Loucy (cell line): ENCODE measurements around the gene ZDHHC14.

Experiments used
- H2AFZ ChIP-seq: fragments of 200-600 bp; sonication (generic); 2 replicates; pipeline ENCODE4 v1.6.0; 2016; ENCODE audit warnings: antibody characterized with exemption, mild to moderate bottlenecking, low read length, moderate library complexity
- H3F3A ChIP-seq: fragments of 200-600 bp; 2 replicates; pipeline ENCODE4 v1.6.0; 2016; ENCODE audit warnings: antibody characterized with exemption, low read depth, mild to moderate bottlenecking
- H3K27me3 ChIP-seq: fragments of 200-600 bp; sonication (generic); 2 replicates; pipeline ENCODE4 v1.6.1; 2014; ENCODE audit warnings: low read length, mild to moderate bottlenecking; ENCODE audit not compliant: insufficient read depth, poor library complexity, severe bottlenecking
- H3K36me3 ChIP-seq: fragments of 200-600 bp; sonication (generic); 2 replicates; pipeline ENCODE4 v1.6.1; 2016; ENCODE audit warnings: low read length; ENCODE audit not compliant: insufficient read depth
- H3K4me1 ChIP-seq: fragments of 200-600 bp; sonication (generic); 2 replicates; pipeline ENCODE4 v1.5.1; 2014; ENCODE audit warnings: low read length, mild to moderate bottlenecking; ENCODE audit not compliant: insufficient read depth, poor library complexity, severe bottlenecking
- H3K4me2 ChIP-seq: fragments of 200-600 bp; sonication (generic); 2 replicates; pipeline ENCODE4 v1.6.0; 2014; ENCODE audit warnings: antibody characterized with exemption, low read length, low read depth, mild to moderate bottlenecking; ENCODE audit not compliant: poor library complexity, severe bottlenecking
- H3K4me3 ChIP-seq: fragments of 200-600 bp; sonication (generic); 2 replicates; pipeline ENCODE4 v1.5.1; 2014; ENCODE audit warnings: low read length, mild to moderate bottlenecking, mixed read lengths; ENCODE audit not compliant: poor library complexity, severe bottlenecking
- H3K79me2 ChIP-seq: fragments of 200-600 bp; sonication (generic); 2 replicates; pipeline ENCODE4 v1.6.1; 2014; ENCODE audit warnings: low read length; ENCODE audit not compliant: insufficient read depth
- H3K9ac ChIP-seq: fragments of 200-600 bp; sonication (generic); 2 replicates; pipeline ENCODE4 v1.6.0; 2014; ENCODE audit warnings: mild to moderate bottlenecking, low read depth, low read length, moderate library complexity; ENCODE audit not compliant: poor library complexity, severe bottlenecking
- H3K9me2 ChIP-seq: fragments of 200-600 bp; sonication (generic); replicated peaks from 2 replicates; pipeline ENCODE4 v1.6.1; 2016; ENCODE audit warnings: low read depth, low read length, mixed read lengths
- H3K9me3 ChIP-seq: fragments of 200-600 bp; sonication (generic); 2 replicates; pipeline ENCODE4 v1.6.1; 2014; ENCODE audit warnings: mild to moderate bottlenecking, antibody characterized with exemption, low read length, low read depth; ENCODE audit not compliant: insufficient read depth
- H4K20me1 ChIP-seq: fragments of 200-600 bp; sonication (generic); 2 replicates; pipeline ENCODE4 v1.6.0; 2014; ENCODE audit warnings: antibody characterized with exemption, low read length, mild to moderate bottlenecking; ENCODE audit not compliant: insufficient read depth, poor library complexity, severe bottlenecking
- CTCF ChIP-seq: fragments of 200-600 bp; sonication (generic); conservative IDR thresholded peaks from 2 replicates; pipeline ENCODE4 v1.5.1; 2014; ENCODE audit warnings: mild to moderate bottlenecking, antibody characterized with exemption, low read length
- EZH2phosphoT487 ChIP-seq: fragments of 200-600 bp; IDR thresholded peaks from 2 replicates; pipeline ENCODE4 v1.6.1; 2018; ENCODE audit warnings: antibody characterized with exemption, mild to moderate bottlenecking, moderate library complexity, borderline replicate concordance

Gene ZDHHC14

GRCh38 chr6:157487110-157487773, 106.3 kb downstream of the ZDHHC14 start:
- Histone ChIP-seq H3F3A (no peaks in the 10 kb centered on the region), H3K9me2 (no peaks in the 10 kb centered on the region), H4K20me1 (no peaks in the 10 kb centered on the region), H3K79me2 (no peaks in the 10 kb centered on the region), H3K27me3 (no peaks in the 10 kb centered on the region), H3K4me2 (no peak overlapping the region), H3K9me3 (no peaks in the 10 kb centered on the region), H2AFZ (peak overlapping the region; percentile 70), H3K4me3 (no peak overlapping the region), H3K9ac (no peak overlapping the region), H3K4me1 (peaks cover 22% of the 10 kb centered on the region), H3K36me3 (no peaks in the 10 kb centered on the region)
- TF ChIP-seq CTCF (no peak), EZH2phosphoT487 (no peak)

GRCh38 chr6:157488058-157488457, 107.1 kb downstream of the ZDHHC14 start:
- Histone ChIP-seq H4K20me1 (no peaks in the 10 kb centered on the region), H3K9me2 (no peaks in the 10 kb centered on the region), H2AFZ (no peak overlapping the region), H3K4me1 (peaks cover 22% of the 10 kb centered on the region), H3K4me2 (no peak overlapping the region), H3K36me3 (no peaks in the 10 kb centered on the region), H3K4me3 (no peak overlapping the region), H3F3A (no peaks in the 10 kb centered on the region), H3K27me3 (no peaks in the 10 kb centered on the region), H3K9me3 (no peaks in the 10 kb centered on the region), H3K79me2 (no peaks in the 10 kb centered on the region), H3K9ac (no peak overlapping the region)
- no peak for TF ChIP-seq EZH2phosphoT487
- TF ChIP-seq CTCF = no peak

DNA sequence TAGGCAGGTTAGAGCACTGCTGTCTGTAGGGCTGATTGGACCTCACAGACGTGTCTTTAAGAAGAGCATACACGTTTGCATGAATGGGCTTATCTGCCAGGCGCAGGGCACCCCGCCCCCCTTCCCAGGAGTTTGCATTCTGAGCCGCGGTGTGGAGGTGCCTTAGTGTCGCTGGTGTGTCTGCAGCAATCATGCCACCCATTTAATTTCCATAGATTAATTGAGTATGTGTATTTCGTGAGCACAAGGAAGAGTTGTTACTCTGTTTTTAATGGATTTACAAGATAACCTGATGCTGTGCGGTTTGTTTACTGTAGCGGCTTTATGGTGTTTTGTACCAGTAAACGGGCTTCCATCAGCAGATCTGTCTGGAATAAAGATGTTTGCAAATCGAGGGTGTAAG, 107.7 kb downstream of the ZDHHC14 start:
- no peak overlapping the region for H3K4me2 ChIP-seq
- H2AFZ ChIP-seq = no peak overlapping the region
- H3K9ac ChIP-seq = no peak overlapping the region
- H3K79me2 ChIP-seq = no peaks in the 10 kb centered on the region
- peaks cover 22% of the 10 kb centered on the region for H3K4me1 ChIP-seq
- no peaks in the 10 kb centered on the region for H3K9me3 ChIP-seq
- no peaks in the 10 kb centered on the region for H4K20me1 ChIP-seq
- no peaks in the 10 kb centered on the region for H3K9me2 ChIP-seq
- H3K4me3 ChIP-seq = no peak overlapping the region
- H3K36me3 ChIP-seq = no peaks in the 10 kb centered on the region
- no peaks in the 10 kb centered on the region for H3F3A ChIP-seq
- no peaks in the 10 kb centered on the region for H3K27me3 ChIP-seq
- no peak for TF ChIP-seq CTCF
